B cell (primary cell): ENCODE results near the gene DOK5. TPM values are rescaled to one million over a fixed set of nuclear protein-coding genes. Genes with fewer than 3 reads are reported as not detected.

ENCODE experiments used
- ATAC-seq: fragments of 200-7000 bp; cut with Tn5 transposase; one replicate; pipeline ENCODE4 v1.10.0; 2021; ENCODE audit warnings: low read depth, mild to moderate bottlenecking, moderate number of reproducible peaks, moderate library complexity
- CTCF ChIA-PET: fragments of 350-600 bp; sonication (Branson Sonifier 250); formaldehyde crosslinking; loops from one replicate; lab custom pipeline; 2021; ENCODE audit warnings: antibody characterized with exemption, inconsistent platforms; lab: Charles Lee
- POLR2A ChIA-PET: fragments of 350-600 bp; sonication (Branson Sonifier 250); formaldehyde crosslinking; loops from one replicate; lab custom pipeline; 2021; ENCODE audit warnings: antibody characterized with exemption; lab: Charles Lee
- DNase-seq: peaks from one replicate; pipeline ENCODE4 v3.0.0; 2013
- H2AFZ ChIP-seq: 2 replicates; pipeline ENCODE4 v1.6.1; 2012; ENCODE audit warnings: mild to moderate bottlenecking, low read depth, low read length; ENCODE audit not compliant: insufficient read depth, poor library complexity, severe bottlenecking
- H3K27ac ChIP-seq, 2 donors: 1 replicate in 1 of 2; 2 replicates in 1 of 2; pipeline ENCODE4 v1.5.1; 2012 to 2013; ENCODE audit warnings: low read length in 2 of 2, mild to moderate bottlenecking in 2 of 2, moderate library complexity in 1 of 2
- H3K27me3 ChIP-seq, 4 experiments: fragments of 200-600 bp in 1 of 4; sonication (generic) in 1 of 4; replicated peaks in 1 of 4; 1 replicate in 2 of 4; 2 replicates in 2 of 4; pipeline versions ENCODE4 v1.6.1 to v1.7.0; 2013 to 2016; ENCODE audit warnings: low read length in 3 of 4, mild to moderate bottlenecking in 2 of 4, mixed read lengths in 1 of 4, moderate library complexity in 1 of 4; ENCODE audit not compliant: insufficient read depth in 4 of 4, control insufficient read depth in 3 of 4; ENCODE audit errors: control extremely low read depth in 1 of 4
- H3K36me3 ChIP-seq, 2 experiments: replicated peaks in 1 of 2; 1 replicate in 1 of 2; 2 replicates in 1 of 2; pipeline versions ENCODE4 v1.6.1 to v1.7.1; 2013; ENCODE audit warnings: low read length in 1 of 2; ENCODE audit not compliant: insufficient read depth in 2 of 2, control insufficient read depth in 1 of 2; ENCODE audit errors: control extremely low read depth in 1 of 2, extremely low read depth in 1 of 2
- H3K4me1 ChIP-seq, 2 donors: fragments of 200-600 bp in 1 of 2; sonication (generic) in 1 of 2; 1 replicate in 1 of 2; 2 replicates in 1 of 2; pipeline versions ENCODE4 v1.5.1 to v1.6.1; 2013 to 2017; ENCODE audit warnings: low read length in 2 of 2; ENCODE audit not compliant: control insufficient read depth in 2 of 2, insufficient read depth in 2 of 2
- H3K4me2 ChIP-seq: replicated peaks from 2 replicates; pipeline ENCODE3; 2012; ENCODE audit warnings: mild to moderate bottlenecking, low read depth, low read length; ENCODE audit not compliant: poor library complexity, severe bottlenecking
- H3K4me3 ChIP-seq, 5 experiments: fragments of 200-600 bp in 1 of 5; sonication (generic) in 1 of 5; 1 replicate in 3 of 5; 2 replicates in 2 of 5; pipeline versions ENCODE4 v1.5.1 to v1.7.0; 2011 to 2016; ENCODE audit warnings: low read length in 4 of 5, mild to moderate bottlenecking in 4 of 5, low read depth in 2 of 5, control low read depth in 1 of 5, moderate library complexity in 1 of 5; ENCODE audit not compliant: insufficient read depth in 1 of 5; ENCODE audit errors: control extremely low read depth in 1 of 5, extremely low read depth in 1 of 5
- H3K79me2 ChIP-seq: fragments of 200-600 bp; sonication (generic); one replicate; pipeline ENCODE4 v1.6.0; 2016; ENCODE audit warnings: low read length; ENCODE audit not compliant: control insufficient read depth, insufficient read depth
- H3K9ac ChIP-seq: fragments of 200-600 bp; sonication (generic); 2 replicates; pipeline ENCODE4 v1.6.1; 2017; ENCODE audit warnings: mild to moderate bottlenecking, low read length, moderate library complexity
- H3K9me3 ChIP-seq, 3 donors: one replicate each; pipeline versions ENCODE4 v1.6.1 to v1.7.1; 2013; ENCODE audit warnings: low read length in 2 of 3; ENCODE audit not compliant: control insufficient read depth in 2 of 3, insufficient read depth in 1 of 3; ENCODE audit errors: control extremely low read depth in 1 of 3
- H4K20me1 ChIP-seq: 2 replicates; pipeline ENCODE4 v1.6.0; 2012; ENCODE audit warnings: mild to moderate bottlenecking, low read length; ENCODE audit not compliant: insufficient read depth, control insufficient read depth, poor library complexity, severe bottlenecking
- H3K27ac Mint-ChIP-seq: one replicate; pipeline ENCODE4 v1.8.0; 2021; ENCODE audit warnings: mixed read lengths
- H3K27me3 Mint-ChIP-seq: one replicate; pipeline ENCODE4 v1.8.0; 2021; ENCODE audit warnings: mixed read lengths
- H3K4me1 Mint-ChIP-seq: one replicate; pipeline ENCODE4 v1.8.0; 2021; ENCODE audit warnings: mixed read lengths
- H3K4me3 Mint-ChIP-seq: one replicate; pipeline ENCODE4 v1.8.0; 2021; ENCODE audit warnings: mixed read lengths
- H3K9me3 Mint-ChIP-seq: one replicate; pipeline ENCODE4 v1.8.0; 2022; ENCODE audit warnings: mixed read lengths; ENCODE audit not compliant: insufficient read depth
- EZH2 ChIP-seq: IDR thresholded peaks from 2 replicates; pipeline ENCODE4 v1.6.1; 2012; ENCODE audit warnings: borderline replicate concordance, low read depth, mild to moderate bottlenecking, moderate library complexity, low read length; ENCODE audit not compliant: insufficient read depth, poor library complexity, severe bottlenecking
- intact Hi-C: fragments of 100-400 bp; cut with micrococcal nuclease; formaldehyde crosslinking; loops from one replicate; pipeline ENCODE4 v1.10.0; 2022
- polyA plus RNA-seq: library from polyadenylated mRNA; depleted of rRNA; stranded (reverse); fragments of >200 nt; gene quantifications from 2 replicates; pipeline ENCODE4 v1.2.3, GENCODE V29; 2012
- total RNA-seq, 2 donors: library from RNA; stranded (reverse); fragments of 120-200 nt in 1 of 2; gene quantifications; 1 replicate in 1 of 2; 2 replicates in 1 of 2; pipeline versions ENCODE4 v1.2.3 to v1.2.4, GENCODE V29; 2013 to 2022
- TF ChIP-seq, protein P1 (sequence below): fragments of 200-600 bp; IDR thresholded peaks from one replicate; pipeline ENCODE4 v1.8.0; 2022; ENCODE audit warnings: antibody characterized with exemption, mild to moderate bottlenecking

DOK5 gene
- total and polyA plus RNA-seq, 2 donors (not counting 1 experiment from before 2014, with no cell fraction given): not detected

DNA sequence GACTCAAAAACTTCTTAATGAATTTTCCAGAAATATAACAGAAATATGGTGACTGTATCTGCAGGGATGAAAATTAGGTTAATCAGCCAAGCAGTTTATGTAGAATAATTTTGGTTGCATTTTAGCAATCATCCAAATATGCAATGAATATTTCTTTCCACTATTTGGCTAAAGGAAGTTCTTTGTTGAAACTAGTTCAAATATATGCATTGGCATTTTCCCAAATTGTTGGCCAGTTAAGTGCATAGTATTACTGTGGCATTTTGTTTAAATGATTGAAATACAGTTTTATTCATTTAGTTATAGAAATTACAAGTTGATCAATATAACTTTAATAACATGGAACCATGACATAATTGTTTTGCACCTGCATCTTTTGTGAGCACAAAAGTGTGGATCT is 115.5 kb downstream of the DOK5 start:
- Histone ChIP-seq H3K4me2 (no peak overlapping the region), H3K4me3 (no peak overlapping the region), H3K27ac (no peak overlapping the region), H3K36me3 (no peaks in the 10 kb centered on the region), H3K79me2 (no peaks in the 10 kb centered on the region), H3K4me1 (no peaks in the 10 kb centered on the region), H2AFZ (no peak overlapping the region), H3K27me3 (no peaks in the 10 kb centered on the region), H3K9me3 (no peaks in the 10 kb centered on the region), H3K9ac (no peak overlapping the region), H4K20me1 (no peaks in the 10 kb centered on the region)
- intact Hi-C loops: no loop called here
- TF ChIP-seq, protein P1, sequence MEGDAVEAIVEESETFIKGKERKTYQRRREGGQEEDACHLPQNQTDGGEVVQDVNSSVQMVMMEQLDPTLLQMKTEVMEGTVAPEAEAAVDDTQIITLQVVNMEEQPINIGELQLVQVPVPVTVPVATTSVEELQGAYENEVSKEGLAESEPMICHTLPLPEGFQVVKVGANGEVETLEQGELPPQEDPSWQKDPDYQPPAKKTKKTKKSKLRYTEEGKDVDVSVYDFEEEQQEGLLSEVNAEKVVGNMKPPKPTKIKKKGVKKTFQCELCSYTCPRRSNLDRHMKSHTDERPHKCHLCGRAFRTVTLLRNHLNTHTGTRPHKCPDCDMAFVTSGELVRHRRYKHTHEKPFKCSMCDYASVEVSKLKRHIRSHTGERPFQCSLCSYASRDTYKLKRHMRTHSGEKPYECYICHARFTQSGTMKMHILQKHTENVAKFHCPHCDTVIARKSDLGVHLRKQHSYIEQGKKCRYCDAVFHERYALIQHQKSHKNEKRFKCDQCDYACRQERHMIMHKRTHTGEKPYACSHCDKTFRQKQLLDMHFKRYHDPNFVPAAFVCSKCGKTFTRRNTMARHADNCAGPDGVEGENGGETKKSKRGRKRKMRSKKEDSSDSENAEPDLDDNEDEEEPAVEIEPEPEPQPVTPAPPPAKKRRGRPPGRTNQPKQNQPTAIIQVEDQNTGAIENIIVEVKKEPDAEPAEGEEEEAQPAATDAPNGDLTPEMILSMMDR: no peak
- no peak for TF ChIP-seq EZH2
- Mint-ChIP-seq H3K4me3 (no peak overlapping the region), H3K4me1 (no peaks in the 10 kb centered on the region), H3K27ac (no peak overlapping the region), H3K9me3 (peaks cover 3% of the 10 kb centered on the region), H3K27me3 (no peaks in the 10 kb centered on the region)
- POLR2A ChIA-PET: no interaction called here
- CTCF ChIA-PET: no interaction called here
- DNase-seq (no peak), ATAC-seq (no peak)

DNA sequence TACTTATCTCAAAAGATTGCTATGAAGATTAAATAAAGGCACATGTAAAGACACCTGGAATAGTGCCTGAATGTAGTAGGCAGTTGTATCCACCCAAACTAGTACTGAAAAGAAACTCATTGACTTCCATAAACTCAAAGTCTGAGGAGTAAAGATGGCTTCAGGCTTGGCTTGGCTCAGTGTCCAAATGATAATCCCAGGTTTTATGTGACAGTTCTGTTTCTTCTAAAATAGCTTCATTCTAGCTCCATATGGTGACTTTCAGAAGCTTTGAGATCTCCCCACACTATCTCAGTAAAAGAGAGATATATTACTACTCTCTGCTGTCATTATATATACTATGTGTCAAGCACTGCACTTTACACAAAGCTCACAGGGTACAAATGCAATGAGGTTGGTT is 121.3 kb downstream of the DOK5 start:
- peaks cover 9% of the 10 kb centered on the region for H3K9me3 Mint-ChIP-seq
- Histone ChIP-seq H3K9ac (no peak overlapping the region), H3K4me2 (no peak overlapping the region), H4K20me1 (no peaks in the 10 kb centered on the region), H3K9me3 (peaks cover 0 to 3% (median 0%) of the 10 kb centered on the region in 3 donors), H3K79me2 (no peaks in the 10 kb centered on the region), H2AFZ (no peak overlapping the region), H3K4me1 (no peaks in the 10 kb centered on the region), H3K27me3 (no peaks in the 10 kb centered on the region), H3K4me3 (no peak overlapping the region), H3K27ac (no peak overlapping the region), H3K36me3 (no peaks in the 10 kb centered on the region)
- DNase-seq (no peak), ATAC-seq (no peak)
- no peak overlapping the region for H3K27ac Mint-ChIP-seq
- no peak overlapping the region for H3K4me3 Mint-ChIP-seq
- TF ChIP-seq EZH2: no peak
- TF ChIP-seq, protein P1: no peak
- ChIA-PET CTCF (no interaction called here), POLR2A (no interaction called here)
- intact Hi-C loops: no loop called here
- no peaks in the 10 kb centered on the region for H3K4me1 Mint-ChIP-seq
- H3K27me3 Mint-ChIP-seq: no peaks in the 10 kb centered on the region
